Tibial nerve (tissue), 3 donors: Measurements from ENCODE around the gene SPATA21.

ENCODE experiments used
- POLR2A ChIP-seq, 2 donors: fragments of 450-650 bp; IDR thresholded peaks; one replicate each; pipeline ENCODE4 v1.6.1; 2017; ENCODE audit warnings: antibody characterized with exemption in 2 of 2, mild to moderate bottlenecking in 2 of 2, moderate library complexity in 2 of 2
- TF ChIP-seq, protein P1 (sequence below), 5 experiments: fragments of 200-600 bp in 3 of 5; fragments of 450-650 bp in 2 of 5; sonication (generic) in 3 of 5; IDR thresholded peaks; one replicate each; pipeline ENCODE4 v1.5.1; 2016 to 2019; ENCODE audit warnings: antibody characterized with exemption in 5 of 5, mild to moderate bottlenecking in 3 of 5, moderate library complexity in 2 of 5

DNA sequence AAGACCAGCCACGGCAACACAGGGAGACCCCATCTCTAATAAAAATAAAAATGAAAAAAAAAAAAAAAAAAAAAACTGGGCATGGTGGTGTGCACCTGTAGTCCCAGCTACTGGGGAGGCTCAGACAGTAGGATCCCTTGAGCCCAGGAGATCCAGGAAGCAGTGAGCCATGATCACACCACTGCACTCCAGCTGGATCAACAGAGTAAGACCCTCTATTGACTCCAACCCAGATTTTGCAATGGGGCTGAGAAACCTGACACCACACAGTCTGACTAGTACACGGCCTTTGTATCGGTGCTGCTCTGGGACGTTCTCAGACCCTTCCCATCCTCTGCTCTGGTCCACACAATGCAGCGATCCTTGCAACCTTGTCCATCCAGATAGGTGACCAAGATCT, 31.8 kb downstream of the SPATA21 start:
- TF ChIP-seq, protein P1, sequence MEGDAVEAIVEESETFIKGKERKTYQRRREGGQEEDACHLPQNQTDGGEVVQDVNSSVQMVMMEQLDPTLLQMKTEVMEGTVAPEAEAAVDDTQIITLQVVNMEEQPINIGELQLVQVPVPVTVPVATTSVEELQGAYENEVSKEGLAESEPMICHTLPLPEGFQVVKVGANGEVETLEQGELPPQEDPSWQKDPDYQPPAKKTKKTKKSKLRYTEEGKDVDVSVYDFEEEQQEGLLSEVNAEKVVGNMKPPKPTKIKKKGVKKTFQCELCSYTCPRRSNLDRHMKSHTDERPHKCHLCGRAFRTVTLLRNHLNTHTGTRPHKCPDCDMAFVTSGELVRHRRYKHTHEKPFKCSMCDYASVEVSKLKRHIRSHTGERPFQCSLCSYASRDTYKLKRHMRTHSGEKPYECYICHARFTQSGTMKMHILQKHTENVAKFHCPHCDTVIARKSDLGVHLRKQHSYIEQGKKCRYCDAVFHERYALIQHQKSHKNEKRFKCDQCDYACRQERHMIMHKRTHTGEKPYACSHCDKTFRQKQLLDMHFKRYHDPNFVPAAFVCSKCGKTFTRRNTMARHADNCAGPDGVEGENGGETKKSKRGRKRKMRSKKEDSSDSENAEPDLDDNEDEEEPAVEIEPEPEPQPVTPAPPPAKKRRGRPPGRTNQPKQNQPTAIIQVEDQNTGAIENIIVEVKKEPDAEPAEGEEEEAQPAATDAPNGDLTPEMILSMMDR (IDR thresholded peaks at IDR 0.05), result no peak
- no peak for TF ChIP-seq POLR2A (IDR thresholded peaks at IDR 0.05)
